Suprapubic skin (tissue), 4 donors: ENCODE measurements around the gene RUNX2. TPM values are rescaled to one million over a fixed set of nuclear protein-coding genes. Genes with fewer than 3 reads are reported as not detected.

Experiments
- DNase-seq, 2 donors: peaks; one replicate each; pipeline ENCODE4 v3.0.0-alpha.2; 2019; ENCODE audit warnings: low spot score in 2 of 2
- H3K27ac ChIP-seq: fragments of 200-600 bp; sonication (generic); one replicate; pipeline ENCODE4 v1.5.1; 2019
- H3K27me3 ChIP-seq: fragments of 200-600 bp; sonication (generic); one replicate; pipeline ENCODE4 v1.5.1; 2019
- H3K36me3 ChIP-seq: fragments of 200-600 bp; sonication (generic); one replicate; pipeline ENCODE4 v1.5.1; 2019
- H3K4me1 ChIP-seq: fragments of 200-600 bp; sonication (generic); one replicate; pipeline ENCODE4 v1.5.1; 2019
- H3K4me3 ChIP-seq: fragments of 200-600 bp; sonication (generic); one replicate; pipeline ENCODE4 v1.5.1; 2019; ENCODE audit warnings: mild to moderate bottlenecking
- H3K9me3 ChIP-seq: fragments of 200-600 bp; sonication (generic); one replicate; pipeline ENCODE4 v1.5.1; 2019
- CTCF ChIP-seq, 2 donors: fragments of 200-600 bp in 1 of 2; fragments of 450-650 bp in 1 of 2; sonication (generic) in 1 of 2; IDR thresholded peaks; one replicate each; pipeline ENCODE4 v1.5.1; 2016 to 2019; ENCODE audit warnings: antibody characterized with exemption in 2 of 2, mild to moderate bottlenecking in 1 of 2, moderate library complexity in 1 of 2
- EP300 ChIP-seq: sonication (generic); formaldehyde crosslinking; IDR thresholded peaks from one replicate; pipeline ENCODE4 v1.6.1; 2017; ENCODE audit warnings: antibody characterized with exemption
- POLR2A ChIP-seq, 2 donors: fragments of 450-650 bp; IDR thresholded peaks; one replicate each; pipeline ENCODE4 v1.6.1; 2017; ENCODE audit warnings: antibody characterized with exemption in 2 of 2, mild to moderate bottlenecking in 2 of 2, moderate library complexity in 2 of 2
- POLR2AphosphoS5 ChIP-seq, 3 donors: sonication (generic); formaldehyde crosslinking; IDR thresholded peaks; one replicate each; pipeline ENCODE4 v1.6.1; 2017; ENCODE audit warnings: antibody characterized with exemption in 3 of 3
- WGBS: methylation state at CpG from one replicate; pipeline ENCODE4 v1.1.5; 2018; 5-methylcytosine and 5-hydroxymethylcytosine counted together
- total RNA-seq, 4 donors: library from RNA; depleted of rRNA; stranded (reverse); fragments of >200 nt; gene quantifications; one replicate each; pipeline ENCODE4 v1.1.0, GENCODE V29; 2016

RUNX2 gene
- total RNA-seq, 4 donors from 2014 or later, result 2.6 to 5.9 (median 3.1) TPM

DNA sequence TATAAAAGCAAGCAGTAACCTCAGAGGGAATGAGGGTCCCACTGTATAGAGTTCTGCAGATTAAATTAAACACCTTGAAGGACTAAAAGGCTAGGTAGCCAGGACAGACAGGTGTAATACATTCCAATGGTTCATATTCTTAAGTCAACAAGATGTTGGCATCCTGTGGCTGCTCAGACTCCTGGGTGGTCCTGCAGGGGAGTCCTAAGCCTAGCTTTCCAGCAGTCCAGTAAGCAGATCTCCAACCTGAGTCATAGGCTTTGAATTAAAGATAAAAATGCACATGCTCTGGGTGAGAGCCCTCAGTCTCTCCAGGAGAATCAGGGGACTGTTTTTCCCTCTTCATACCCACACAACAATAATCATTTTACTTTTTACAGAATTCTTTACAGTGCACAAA, 356.9 kb downstream of the RUNX2 start:
- H3K9me3 ChIP-seq, result peaks cover 9% of the 10 kb centered on the region
- no peaks in the 10 kb centered on the region for H3K36me3 ChIP-seq
- no peaks in the 10 kb centered on the region for H3K4me1 ChIP-seq
- no peak overlapping the region for H3K4me3 ChIP-seq
- no peak for DNase-seq
- H3K27me3 ChIP-seq, result no peaks in the 10 kb centered on the region
- no peak overlapping the region for H3K27ac ChIP-seq
- TF ChIP-seq CTCF (IDR thresholded peaks at IDR 0.05) (no peak), EP300 (no peak), POLR2A (IDR thresholded peaks at IDR 0.05) (no peak), POLR2AphosphoS5 (IDR thresholded peaks at IDR 0.05) (no peak)

DNA sequence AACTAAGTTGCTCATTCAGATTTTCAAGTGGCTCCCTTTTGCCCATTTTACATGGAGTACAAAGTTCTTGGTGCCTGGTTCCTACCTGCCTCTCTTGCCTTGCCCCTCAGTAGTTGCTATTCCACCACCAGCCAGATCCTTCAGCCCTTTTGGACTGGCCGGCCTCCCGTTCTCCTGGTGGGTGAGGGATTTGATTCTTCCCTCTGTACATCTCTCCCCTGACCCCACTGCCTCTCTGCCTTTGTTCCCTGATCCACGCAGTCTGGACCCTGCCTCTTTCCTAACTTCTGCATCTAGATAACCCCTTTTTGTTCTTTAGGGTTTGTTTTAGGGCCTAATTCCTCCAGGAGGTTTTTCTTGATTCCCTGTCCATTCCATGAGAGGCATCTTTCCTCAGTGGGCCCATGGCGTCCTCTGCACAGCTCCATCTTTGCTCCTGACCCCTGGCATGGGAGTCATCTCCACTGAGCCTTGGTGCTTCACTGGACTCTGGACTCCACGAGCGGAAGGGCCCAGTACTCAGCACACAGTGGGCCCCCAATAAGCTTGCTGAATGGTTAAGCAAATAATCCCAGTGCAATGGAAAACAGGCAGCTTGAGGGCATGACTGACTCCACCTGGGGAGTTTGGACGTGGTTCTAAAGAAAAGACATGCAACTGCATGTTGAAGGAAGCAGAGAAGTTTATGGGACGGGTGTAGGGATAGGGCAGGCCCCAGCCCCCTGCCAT, 358.9 kb downstream of the RUNX2 start:
- no peak for TF ChIP-seq EP300
- no peak for TF ChIP-seq POLR2AphosphoS5 (IDR thresholded peaks at IDR 0.05)
- TF ChIP-seq CTCF (IDR thresholded peaks at IDR 0.05), result no peak
- H3K36me3 ChIP-seq, result no peaks in the 10 kb centered on the region
- H3K27me3 ChIP-seq, result no peaks in the 10 kb centered on the region
- H3K9me3 ChIP-seq, result peaks cover 9% of the 10 kb centered on the region
- H3K27ac ChIP-seq, result no peak overlapping the region
- WGBS, result 85% methylated on average over 8 of the region's 8 CpGs
- no peaks in the 10 kb centered on the region for H3K4me1 ChIP-seq
- no peak overlapping the region for H3K4me3 ChIP-seq
- DNase-seq, result no peak

- Histone ChIP-seq H3K4me3 (no peak overlapping the region), H3K4me1 (no peaks in the 10 kb centered on the region), H3K27me3 (no peaks in the 10 kb centered on the region), H3K27ac (no peak overlapping the region), H3K36me3 (no peaks in the 10 kb centered on the region), H3K9me3 (peaks cover 9% of the 10 kb centered on the region)
- DNase-seq, result no peak
- no peak for TF ChIP-seq EP300
- no peak for TF ChIP-seq CTCF (IDR thresholded peaks at IDR 0.05)
- TF ChIP-seq POLR2A (IDR thresholded peaks at IDR 0.05), result no peak
- no peak for TF ChIP-seq POLR2AphosphoS5 (IDR thresholded peaks at IDR 0.05)
- 87% methylated on average over 9 of the region's 9 CpGs for whole genome bisulfite sequencing
These were observed 359.4 kb downstream of the RUNX2 start for GRCh38 chr6:45687570-45687969.

- no peak overlapping the region for H3K4me3 ChIP-seq
- 97% methylated on average over 1 of the region's 1 CpG for WGBS
- no peak for TF ChIP-seq POLR2AphosphoS5 (IDR thresholded peaks at IDR 0.05)
These were observed 360.1 kb downstream of the RUNX2 start for GRCh38 chr6:45688180-45688579.

DNA sequence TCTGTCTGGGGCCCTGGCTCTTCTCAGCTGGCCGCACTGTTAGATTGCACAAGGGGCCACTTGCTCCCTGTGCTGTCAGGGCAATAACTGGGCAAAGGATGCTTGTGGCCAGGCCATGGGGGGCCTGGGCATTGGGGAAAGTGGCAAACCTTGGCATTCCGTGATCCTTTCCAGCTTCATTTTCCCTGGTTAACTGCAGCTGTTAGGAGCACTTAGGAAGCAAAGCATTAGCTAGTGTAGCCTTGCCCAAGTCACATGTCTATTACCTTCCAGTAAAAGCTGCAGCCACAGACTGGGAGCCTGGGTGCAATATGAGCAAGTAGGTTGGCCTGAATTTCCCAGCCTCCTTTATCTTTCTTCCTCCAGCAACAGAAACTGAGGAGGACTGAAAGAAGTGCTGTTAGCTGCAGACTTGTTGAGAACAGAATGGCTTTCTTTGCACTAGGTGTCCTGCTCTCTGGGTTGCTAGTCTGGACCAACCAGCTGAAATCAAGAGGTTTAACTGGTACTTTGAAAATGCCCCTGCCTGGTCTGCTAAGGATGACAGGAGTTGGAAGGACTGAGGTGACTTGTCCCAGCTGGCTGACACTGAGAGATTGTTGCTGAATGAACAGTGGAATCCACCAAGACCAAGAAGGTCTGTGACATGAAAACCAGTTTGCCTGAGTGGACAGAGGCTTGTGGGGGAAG, 361.9 kb downstream of the RUNX2 start:
- no peak overlapping the region for H3K27ac ChIP-seq
- peaks cover 2% of the 10 kb centered on the region for H3K27me3 ChIP-seq
- WGBS, result 95% methylated on average over 2 of the region's 2 CpGs
- DNase-seq, result no peak
- H3K4me1 ChIP-seq, result no peaks in the 10 kb centered on the region
- H3K9me3 ChIP-seq, result peaks cover 2% of the 10 kb centered on the region
- TF ChIP-seq EP300, result no peak
- no peak for TF ChIP-seq POLR2A (IDR thresholded peaks at IDR 0.05)
- no peak for TF ChIP-seq CTCF (IDR thresholded peaks at IDR 0.05)
- TF ChIP-seq POLR2AphosphoS5 (IDR thresholded peaks at IDR 0.05), result no peak
- no peak overlapping the region for H3K4me3 ChIP-seq
- no peaks in the 10 kb centered on the region for H3K36me3 ChIP-seq

More at GRCh38 chr6:45688180-45688579, 360.1 kb downstream of the RUNX2 start:
- H3K36me3 ChIP-seq, result no peaks in the 10 kb centered on the region
- H3K9me3 ChIP-seq, result peaks cover 9% of the 10 kb centered on the region
- no peak for DNase-seq
- no peaks in the 10 kb centered on the region for H3K4me1 ChIP-seq
- no peak overlapping the region for H3K27ac ChIP-seq
- H3K27me3 ChIP-seq, result no peaks in the 10 kb centered on the region
